ENCODE data around the gene CNPY4.

DNA sequence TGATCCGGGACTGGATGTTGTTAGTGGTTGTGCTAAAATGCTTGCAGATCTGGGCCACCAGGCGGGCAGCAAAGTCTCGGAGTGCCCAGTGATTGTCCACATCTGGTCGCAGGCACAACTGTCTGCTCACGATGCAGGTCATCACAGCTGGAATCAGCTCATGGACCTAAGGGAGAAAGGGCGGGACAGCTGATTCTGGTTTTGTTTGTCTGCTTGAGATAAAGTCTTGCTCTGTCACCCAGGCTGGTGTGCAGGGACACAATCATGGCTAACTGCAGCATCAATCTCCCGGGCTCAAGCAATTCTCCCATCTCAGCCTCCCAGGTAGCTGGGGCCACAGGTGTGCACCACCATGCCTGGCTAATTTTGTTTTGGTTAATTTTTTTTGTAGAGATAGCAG lies 8.3 kb upstream of the CNPY4 start:
- TF ChIP-seq, protein P1, sequence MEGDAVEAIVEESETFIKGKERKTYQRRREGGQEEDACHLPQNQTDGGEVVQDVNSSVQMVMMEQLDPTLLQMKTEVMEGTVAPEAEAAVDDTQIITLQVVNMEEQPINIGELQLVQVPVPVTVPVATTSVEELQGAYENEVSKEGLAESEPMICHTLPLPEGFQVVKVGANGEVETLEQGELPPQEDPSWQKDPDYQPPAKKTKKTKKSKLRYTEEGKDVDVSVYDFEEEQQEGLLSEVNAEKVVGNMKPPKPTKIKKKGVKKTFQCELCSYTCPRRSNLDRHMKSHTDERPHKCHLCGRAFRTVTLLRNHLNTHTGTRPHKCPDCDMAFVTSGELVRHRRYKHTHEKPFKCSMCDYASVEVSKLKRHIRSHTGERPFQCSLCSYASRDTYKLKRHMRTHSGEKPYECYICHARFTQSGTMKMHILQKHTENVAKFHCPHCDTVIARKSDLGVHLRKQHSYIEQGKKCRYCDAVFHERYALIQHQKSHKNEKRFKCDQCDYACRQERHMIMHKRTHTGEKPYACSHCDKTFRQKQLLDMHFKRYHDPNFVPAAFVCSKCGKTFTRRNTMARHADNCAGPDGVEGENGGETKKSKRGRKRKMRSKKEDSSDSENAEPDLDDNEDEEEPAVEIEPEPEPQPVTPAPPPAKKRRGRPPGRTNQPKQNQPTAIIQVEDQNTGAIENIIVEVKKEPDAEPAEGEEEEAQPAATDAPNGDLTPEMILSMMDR (IDR thresholded peaks at IDR 0.05), result no peak
- TF ChIP-seq POLR2AphosphoS5 (IDR thresholded peaks at IDR 0.05; ENCODE audit: insufficient read depth in 1 of 2, low read depth in 1 of 2), result no peak

Measured in vagina (tissue), 2 donors.